Skeletal muscle tissue (tissue), 4 donors: ENCODE data around the gene KRCC1. TPM values are rescaled to one million over a fixed set of nuclear protein-coding genes. Genes with fewer than 3 reads are reported as not detected.
A peak's percentile ranks its signal among the peaks of the same experiment; 100 is the strongest.

Source experiments
- H3K27ac ChIP-seq: one replicate; pipeline ENCODE4 v1.7.0; 2013; ENCODE audit warnings: mild to moderate bottlenecking, low read depth, low read length, inconsistent platforms
- H3K27me3 ChIP-seq, 3 donors: one replicate each; pipeline ENCODE4 v1.7.0; 2013; ENCODE audit warnings: low read length in 3 of 3; ENCODE audit not compliant: control insufficient read depth in 3 of 3, insufficient read depth in 3 of 3
- H3K36me3 ChIP-seq, 3 donors: one replicate each; pipeline ENCODE4 v1.7.0; 2013; ENCODE audit warnings: low read length in 3 of 3; ENCODE audit not compliant: control insufficient read depth in 3 of 3, insufficient read depth in 3 of 3
- H3K4me1 ChIP-seq, 3 donors: one replicate each; pipeline ENCODE4 v1.7.0; 2013; ENCODE audit warnings: low read length in 3 of 3, mild to moderate bottlenecking in 3 of 3; ENCODE audit not compliant: control insufficient read depth in 3 of 3, insufficient read depth in 3 of 3
- H3K4me3 ChIP-seq, 3 donors: one replicate each; pipeline ENCODE4 v1.7.0; 2013; ENCODE audit warnings: low read length in 3 of 3
- H3K9ac ChIP-seq, 3 donors: one replicate each; pipeline ENCODE4 v1.7.0; 2013; ENCODE audit warnings: low read length in 3 of 3, mild to moderate bottlenecking in 3 of 3, moderate library complexity in 2 of 3, low read depth in 1 of 3
- H3K9me3 ChIP-seq, 3 donors: one replicate each; pipeline ENCODE4 v1.7.0; 2013; ENCODE audit warnings: low read length in 3 of 3; ENCODE audit not compliant: control insufficient read depth in 3 of 3
- total RNA-seq: library from RNA; depleted of rRNA; stranded (reverse); fragments of >200 nt; gene quantifications from one replicate; pipeline ENCODE4 v1.2.3, GENCODE V29; 2014
- donor health status: Osteomylitis.

KRCC1 gene
- total RNA-seq, 1 donor from 2014 or later, result 11.5 TPM

DNA sequence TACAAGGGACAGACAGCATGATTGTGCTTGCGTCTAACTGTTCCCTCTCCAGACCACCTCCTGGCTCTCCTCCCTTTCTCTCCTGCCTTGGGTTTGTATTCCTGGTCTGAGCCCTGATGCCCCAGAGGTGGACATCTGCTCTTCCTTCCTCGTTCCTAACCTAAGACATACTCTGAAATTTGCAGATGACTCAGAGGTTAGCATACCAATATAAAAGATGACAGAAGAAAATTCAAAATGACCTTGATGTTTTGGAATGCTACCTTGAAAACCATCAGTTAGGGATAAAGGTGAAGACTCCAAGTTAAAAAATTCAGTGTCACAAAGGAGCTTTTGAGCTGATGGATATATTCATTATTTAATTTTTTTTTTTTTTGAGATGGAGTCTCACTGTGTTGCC lies 25.0 kb upstream of the KRCC1 start:
- Histone ChIP-seq H3K9me3 (no peaks in the 10 kb centered on the region), H3K9ac (no peak overlapping the region), H3K4me1 (peaks cover 39 to 59% (median 44%) of the 10 kb centered on the region in 3 donors), H3K27me3 (no peaks in the 10 kb centered on the region), H3K4me3 (no peak overlapping the region), H3K36me3 (peaks cover 4 to 13% (median 9%) of the 10 kb centered on the region in 3 donors), H3K27ac (peak overlapping the region; percentile 36)

DNA sequence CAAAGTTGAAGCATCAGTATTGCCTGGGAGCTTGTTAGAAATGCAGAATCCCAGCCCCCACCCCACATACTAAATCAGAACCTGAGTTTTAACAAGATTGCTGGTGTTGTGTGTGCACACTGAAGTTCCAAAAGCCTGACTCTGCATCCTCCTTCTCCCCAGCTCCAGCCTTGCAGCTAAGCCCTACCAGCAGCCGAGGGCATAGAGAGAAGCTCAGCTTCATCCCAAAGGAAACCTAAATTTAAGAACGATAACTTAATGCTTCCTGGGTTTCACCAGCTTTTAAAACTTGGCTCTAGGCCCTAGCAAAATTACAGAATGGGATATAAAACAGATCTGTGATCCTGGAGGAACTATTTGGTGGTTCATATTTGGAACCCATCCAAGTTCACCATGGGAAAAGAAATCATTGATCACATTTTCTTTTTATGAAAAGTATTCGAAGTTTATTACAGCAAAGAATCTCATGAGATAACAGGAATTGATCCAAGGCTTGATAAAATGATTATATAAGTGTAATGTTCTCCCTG lies 23.1 kb upstream of the KRCC1 start:
- no peaks in the 10 kb centered on the region for H3K36me3 ChIP-seq
- H3K27ac ChIP-seq, result no peak overlapping the region
- H3K9ac ChIP-seq, result no peak overlapping the region
- no peaks in the 10 kb centered on the region for H3K9me3 ChIP-seq
- H3K4me1 ChIP-seq, result peaks cover 39 to 47% (median 42%) of the 10 kb centered on the region in 3 donors
- H3K4me3 ChIP-seq, result no peak overlapping the region
- no peaks in the 10 kb centered on the region for H3K27me3 ChIP-seq

DNA sequence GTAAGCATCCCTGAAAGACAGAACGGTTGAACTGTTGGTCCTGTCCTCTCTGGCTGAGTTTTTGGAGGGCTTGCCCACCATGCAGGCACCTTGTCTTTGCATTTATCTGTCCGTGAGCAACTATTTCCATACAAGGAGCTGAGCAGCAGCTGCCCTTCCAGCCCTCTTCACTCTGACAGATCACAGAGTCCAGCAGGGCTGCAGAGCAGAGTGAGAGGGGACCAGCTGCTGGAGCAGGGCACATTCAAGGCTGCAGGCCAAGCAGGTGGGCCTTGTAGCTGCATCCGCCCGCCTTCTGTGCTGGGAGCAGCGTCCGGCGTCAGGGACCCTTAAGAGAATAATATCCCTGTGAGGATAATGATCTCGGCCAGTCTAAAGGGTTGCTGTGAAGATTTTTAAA lies 21.5 kb upstream of the KRCC1 start:
- H3K9me3 ChIP-seq, result no peaks in the 10 kb centered on the region
- peaks cover 28 to 39% (median 37%) of the 10 kb centered on the region in 3 donors for H3K4me1 ChIP-seq
- no peaks in the 10 kb centered on the region for H3K36me3 ChIP-seq
- peak overlapping the region in 1 of 3 donors; percentile 22 for H3K4me3 ChIP-seq
- H3K27ac ChIP-seq, result peak overlapping the region; percentile 56
- no peak overlapping the region for H3K9ac ChIP-seq
- no peaks in the 10 kb centered on the region for H3K27me3 ChIP-seq

DNA sequence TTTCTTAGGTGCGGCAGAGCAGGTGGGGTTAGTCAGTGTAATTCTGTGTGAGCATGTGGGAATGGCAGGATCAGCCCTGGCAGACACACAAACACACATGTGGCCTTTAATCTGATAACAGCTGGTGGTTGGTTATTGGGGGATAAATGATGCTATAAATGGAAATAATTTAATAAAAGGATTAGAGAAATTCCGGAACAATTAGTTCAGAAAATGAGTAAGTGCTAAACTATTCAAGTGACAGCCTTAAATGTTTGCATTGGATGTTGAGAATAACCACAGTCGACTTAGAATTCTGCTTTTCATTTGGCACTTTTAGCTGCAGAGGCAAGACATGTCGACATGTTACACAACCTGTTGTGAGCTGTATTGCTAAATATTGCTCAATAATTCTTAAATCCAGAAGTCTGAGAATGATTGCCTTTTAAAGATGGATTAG lies 19.3 kb upstream of the KRCC1 start:
- H3K27ac ChIP-seq, result no peak overlapping the region
- peaks cover 24 to 35% (median 27%) of the 10 kb centered on the region in 3 donors for H3K4me1 ChIP-seq
- H3K9ac ChIP-seq, result no peak overlapping the region
- H3K27me3 ChIP-seq, result no peaks in the 10 kb centered on the region
- H3K4me3 ChIP-seq, result no peak overlapping the region
- H3K9me3 ChIP-seq, result no peaks in the 10 kb centered on the region
- no peaks in the 10 kb centered on the region for H3K36me3 ChIP-seq

DNA sequence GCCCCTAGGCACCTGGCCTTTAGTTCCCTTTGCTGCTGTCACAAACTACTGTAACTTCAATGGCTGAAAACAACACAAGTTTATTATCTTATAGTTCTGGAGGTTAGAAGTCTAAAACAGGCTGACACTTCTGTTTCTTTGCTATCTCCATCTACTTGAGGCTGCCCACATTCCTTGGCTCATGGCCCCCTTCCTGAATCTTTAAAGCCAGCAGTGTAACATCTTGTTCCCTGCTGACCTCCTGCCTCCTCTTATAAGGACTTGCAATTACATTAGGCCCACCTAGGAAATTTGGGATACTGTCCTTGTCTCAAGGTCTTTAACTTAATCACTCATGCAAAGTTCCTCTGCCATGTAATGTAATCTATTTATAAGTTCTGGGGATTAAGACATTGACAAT lies 18.6 kb upstream of the KRCC1 start:
- H3K4me1 ChIP-seq, result peaks cover 24 to 33% (median 27%) of the 10 kb centered on the region in 3 donors
- no peak overlapping the region for H3K4me3 ChIP-seq
- H3K9ac ChIP-seq, result no peak overlapping the region
- no peaks in the 10 kb centered on the region for H3K36me3 ChIP-seq
- H3K27me3 ChIP-seq, result no peaks in the 10 kb centered on the region
- H3K9me3 ChIP-seq, result no peaks in the 10 kb centered on the region
- H3K27ac ChIP-seq, result no peak overlapping the region

DNA sequence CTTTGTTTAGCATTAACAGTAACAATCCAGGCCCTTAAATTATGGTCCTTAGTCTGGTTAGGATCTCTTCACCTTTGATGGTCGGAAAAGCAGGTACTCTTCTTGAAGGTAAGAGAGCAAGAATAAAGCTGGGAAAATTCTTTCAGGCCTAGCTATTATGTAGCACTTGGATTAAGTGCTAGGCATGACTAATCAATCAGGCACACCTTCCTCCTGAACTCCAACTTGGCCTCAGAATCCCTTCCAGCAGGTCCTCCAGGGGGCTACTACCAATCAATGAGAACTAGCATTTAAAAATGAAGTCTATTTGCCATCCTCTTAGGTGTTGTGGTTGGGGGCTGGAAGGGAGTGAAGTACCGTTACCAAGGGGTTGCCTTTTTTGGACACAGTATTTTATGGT lies 15.8 kb upstream of the KRCC1 start:
- peak overlapping the region; percentile 26 to 62 (median 61) for H3K9ac ChIP-seq
- H3K4me1 ChIP-seq, result peaks cover 5 to 13% (median 8%) of the 10 kb centered on the region in 3 donors
- H3K27ac ChIP-seq, result no peak overlapping the region
- no peaks in the 10 kb centered on the region for H3K9me3 ChIP-seq
- H3K4me3 ChIP-seq, result peak overlapping the region; percentile 34 to 58 (median 42)
- H3K27me3 ChIP-seq, result no peaks in the 10 kb centered on the region
- H3K36me3 ChIP-seq, result no peaks in the 10 kb centered on the region

DNA sequence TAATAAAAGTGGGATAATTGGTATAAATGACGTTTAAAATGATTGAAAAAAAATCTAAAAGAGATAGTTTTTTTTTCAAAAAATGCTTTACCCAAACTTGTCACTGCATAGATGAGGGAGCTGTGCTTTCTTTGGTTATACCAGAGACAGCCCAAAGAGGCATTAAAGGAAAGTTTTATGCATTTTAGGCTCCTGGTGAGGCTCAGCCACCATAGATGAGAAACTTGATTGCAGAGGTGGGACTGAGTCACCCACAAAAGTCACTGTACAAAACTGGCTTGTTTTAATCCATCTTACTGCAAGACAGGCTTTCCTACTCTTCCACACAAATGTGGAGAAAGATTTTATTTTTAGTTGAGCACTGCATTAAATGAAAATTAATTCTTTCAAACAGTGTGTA lies 14.5 kb upstream of the KRCC1 start:
- Histone ChIP-seq H3K27ac (no peak overlapping the region), H3K36me3 (no peaks in the 10 kb centered on the region), H3K4me3 (peak overlapping the region; percentile 60 to 84 (median 84)), H3K27me3 (no peaks in the 10 kb centered on the region), H3K4me1 (peaks cover 5 to 12% (median 8%) of the 10 kb centered on the region in 3 donors), H3K9ac (peak overlapping the region; percentile 9 to 54 (median 46)), H3K9me3 (no peaks in the 10 kb centered on the region)

DNA sequence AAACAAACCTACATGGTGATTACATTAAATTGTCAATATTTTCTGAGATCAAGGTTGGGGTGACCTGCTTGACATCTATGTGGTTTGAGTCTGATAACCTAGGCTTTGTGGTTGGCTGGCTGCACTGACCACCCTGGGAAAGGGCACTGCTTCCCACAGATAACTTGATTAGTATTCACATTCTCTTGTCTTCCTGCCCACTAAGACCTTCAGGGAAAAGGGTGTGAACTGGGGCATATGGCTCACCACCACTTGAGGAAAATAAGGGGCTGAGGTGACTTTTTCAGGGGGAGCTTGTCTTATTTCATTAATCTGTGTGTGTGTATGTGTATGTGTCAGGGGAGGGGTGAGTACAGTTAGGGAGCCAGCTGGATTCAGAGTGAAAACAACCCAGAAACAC lies 13.5 kb upstream of the KRCC1 start:
- H3K27me3 ChIP-seq, result no peaks in the 10 kb centered on the region
- no peaks in the 10 kb centered on the region for H3K9me3 ChIP-seq
- H3K9ac ChIP-seq, result peak overlapping the region; percentile 78 to 86 (median 81)
- peak overlapping the region; percentile 92 for H3K27ac ChIP-seq
- peak overlapping the region; percentile 71 to 84 (median 84) for H3K4me3 ChIP-seq
- H3K36me3 ChIP-seq, result no peaks in the 10 kb centered on the region
- H3K4me1 ChIP-seq, result peaks cover 5 to 12% (median 8%) of the 10 kb centered on the region in 3 donors

DNA sequence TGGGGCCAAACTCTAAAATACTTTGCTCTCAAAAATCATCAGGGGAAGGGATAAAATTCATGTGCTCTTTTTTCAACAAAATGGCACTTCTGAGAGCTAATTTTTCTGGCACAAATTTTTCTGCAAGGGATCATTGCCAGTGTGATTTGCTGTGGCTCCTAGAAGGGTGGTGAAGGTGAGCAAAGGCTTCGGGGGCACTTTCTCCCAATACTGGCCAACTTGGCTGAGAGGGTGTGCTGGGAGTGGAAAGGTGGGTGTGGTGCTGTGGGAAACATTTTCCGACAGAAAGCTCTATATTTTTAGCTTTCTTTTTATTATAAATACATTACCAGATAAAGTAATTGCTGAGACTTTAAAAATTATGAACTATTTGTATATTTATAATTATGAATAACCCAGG lies 12.5 kb upstream of the KRCC1 start:
- H3K27ac ChIP-seq, result peak overlapping the region; percentile 92
- no peaks in the 10 kb centered on the region for H3K27me3 ChIP-seq
- H3K4me3 ChIP-seq, result peak overlapping the region; percentile 71 to 84 (median 84)
- peaks cover 5 to 12% (median 11%) of the 10 kb centered on the region in 3 donors for H3K4me1 ChIP-seq
- H3K9ac ChIP-seq, result peak overlapping the region; percentile 78 to 86 (median 81)
- no peaks in the 10 kb centered on the region for H3K9me3 ChIP-seq
- H3K36me3 ChIP-seq, result no peaks in the 10 kb centered on the region

DNA sequence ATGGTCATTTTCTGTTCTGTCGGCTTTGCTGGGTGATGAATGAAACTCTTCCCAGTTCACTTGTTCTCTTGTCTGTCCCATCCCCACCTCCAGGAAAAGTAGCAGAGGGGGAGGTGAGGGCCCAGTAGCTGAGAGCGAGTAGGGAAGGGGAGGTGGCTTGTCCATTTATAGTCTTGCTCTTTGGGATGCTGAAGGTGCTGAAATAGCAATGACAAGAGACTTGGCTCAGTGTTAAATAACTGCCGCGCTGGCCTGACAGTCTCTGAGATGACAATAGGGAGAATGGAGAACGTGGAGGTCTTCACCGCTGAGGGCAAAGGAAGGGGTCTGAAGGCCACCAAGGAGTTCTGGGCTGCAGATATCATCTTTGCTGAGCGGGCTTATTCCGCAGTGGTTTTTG lies 12.0 kb upstream of the KRCC1 start, which contains the start of gene SMYD1:
Gene SMYD1, plus strand, starts transcription at position 228 of the 400 bp plus-strand sequence. Its CDS starts 40 bp downstream, at position 268.
- Histone ChIP-seq H3K27ac (peak within 1 kb of the TSS; percentile 92), H3K27me3 (no peaks in the 10 kb centered on the region), H3K9ac (peak within 1 kb of the TSS; percentile 78 to 86 (median 81)), H3K36me3 (no peaks in the 10 kb centered on the region), H3K9me3 (no peaks in the 10 kb centered on the region), H3K4me3 (peak within 1 kb of the TSS; percentile 71 to 84 (median 84)), H3K4me1 (peaks cover 5 to 12% (median 11%) of the 10 kb centered on the region in 3 donors)
